Stimulated activated CD4-positive, alpha-beta T cell treated with anti-CD3 and anti-CD28 coated beads, TNF-alpha, amount 100 ng/mL, for 4 hours (primary cell): ENCODE data around the gene STING1.
"Not testable (repeated sequence)": the region's sequence is repeated elsewhere in the genome, so short reads cannot be mapped to it uniquely, and the experiment has no call there.

Source experiments
- DNase-seq, 3 experiments: peaks; one replicate each; pipeline ENCODE4 v3.0.0-alpha.2; 2020; ENCODE audit warnings: low read depth in 3 of 3

STING1 gene

DNA sequence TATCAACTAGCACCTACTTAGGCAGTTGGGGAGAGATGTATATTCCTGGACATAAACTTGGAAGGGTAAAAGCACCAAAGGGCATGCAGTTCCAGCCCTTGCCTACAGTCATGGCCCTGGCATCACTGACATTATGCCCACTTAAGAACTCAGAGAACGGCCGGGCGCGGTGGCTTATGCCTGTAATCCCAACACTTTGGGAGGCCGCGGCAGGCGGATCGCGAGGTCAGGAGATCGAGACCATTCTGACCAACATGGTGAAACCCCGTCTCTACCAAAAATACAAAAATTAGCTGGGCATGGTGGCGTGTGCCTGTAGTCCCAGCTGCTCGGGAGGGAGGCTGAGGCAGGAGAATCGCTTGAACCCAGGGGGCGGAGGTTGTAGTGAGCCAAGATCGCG lies 42.1 kb downstream of the STING1 start:
- not testable (repeated sequence) for DNase-seq

DNA sequence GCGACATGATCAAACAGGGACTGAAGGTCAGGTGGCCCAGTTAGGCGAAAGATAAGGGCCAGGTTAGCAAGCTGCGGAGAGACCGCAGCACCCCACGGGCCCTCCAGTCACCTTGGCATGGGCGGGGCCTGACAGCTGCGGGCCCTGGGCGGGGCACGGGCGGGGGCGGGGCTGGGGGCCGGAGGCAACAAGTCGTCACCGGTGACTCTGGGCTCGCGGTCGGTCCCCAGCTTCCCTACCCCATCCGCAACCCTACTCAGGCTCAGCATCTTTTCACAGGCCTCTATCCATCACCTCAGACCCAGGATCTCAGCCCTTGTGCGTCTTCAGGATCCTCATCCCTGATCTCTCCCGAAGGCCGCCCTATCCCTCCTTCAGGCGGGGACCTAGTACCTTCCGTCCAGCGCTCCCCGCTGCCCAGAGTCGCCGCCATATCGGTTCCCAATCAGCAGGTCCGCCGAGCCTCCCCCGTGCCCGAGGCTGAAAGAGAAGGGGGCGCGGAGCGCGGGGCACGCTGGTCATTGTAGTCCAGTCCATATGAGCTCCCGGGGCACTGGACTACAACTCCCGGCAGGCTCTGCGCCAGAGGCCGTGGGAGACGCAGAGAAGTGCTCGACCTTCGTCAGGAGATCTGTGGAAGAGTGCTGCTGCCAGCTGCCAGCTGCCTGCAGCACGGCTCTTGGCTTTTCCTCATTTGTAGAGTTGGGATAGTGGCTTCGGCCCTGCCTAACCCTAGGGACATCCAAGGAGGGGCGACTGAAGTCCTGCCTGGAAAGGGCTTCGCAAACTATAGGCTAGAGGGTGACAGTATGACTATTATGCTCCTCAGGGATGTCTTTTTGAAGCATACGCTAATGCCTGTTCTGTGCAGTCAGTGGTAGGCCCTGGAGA lies 43.3 kb downstream of the STING1 start, which contains the start of gene DNAJC18:
TSS of gene DNAJC18 (minus strand) at position 513 of the 891 bp plus-strand sequence. CDS start at position 433, 80 bp downstream.
- DNase-seq: peak; percentile 76 to 87 (median 83)

DNA sequence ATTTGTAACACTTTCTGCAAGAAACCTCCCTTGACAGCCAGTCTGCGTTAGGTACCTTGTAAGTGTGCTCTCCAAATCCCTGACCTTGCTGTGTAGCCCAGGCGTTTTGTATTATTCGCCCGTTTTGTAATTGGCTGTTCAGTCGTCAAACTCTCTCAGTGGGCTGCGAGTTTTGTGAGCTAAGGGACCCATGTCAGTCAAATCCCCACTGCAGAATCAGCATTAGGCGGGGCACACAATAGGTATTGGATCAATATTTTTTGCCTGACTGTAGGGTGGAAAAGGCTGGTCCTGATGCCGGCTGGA lies 43.9 kb downstream of the STING1 start:
- DNase-seq: no peak

DNA sequence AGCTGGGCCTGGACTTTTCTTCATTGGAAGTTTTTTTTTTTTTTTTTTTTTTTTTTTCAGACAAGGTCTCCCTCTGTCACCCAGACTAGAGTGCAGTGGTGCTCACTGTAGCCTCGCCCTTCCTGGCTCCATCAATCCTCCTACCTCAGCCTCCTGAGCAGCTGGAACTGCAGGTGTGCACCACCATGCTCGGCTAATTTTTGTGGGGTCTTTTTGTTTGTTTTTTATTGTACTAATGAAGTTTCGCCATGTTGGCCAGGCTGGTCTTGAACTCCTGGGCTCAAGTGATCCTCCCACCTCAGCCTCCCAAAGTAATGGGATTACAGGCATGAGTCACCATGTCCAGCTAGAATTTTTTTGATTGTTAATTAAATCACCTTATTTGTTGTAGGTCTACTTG lies 46.9 kb downstream of the STING1 start:
- DNase-seq: no peak

DNA sequence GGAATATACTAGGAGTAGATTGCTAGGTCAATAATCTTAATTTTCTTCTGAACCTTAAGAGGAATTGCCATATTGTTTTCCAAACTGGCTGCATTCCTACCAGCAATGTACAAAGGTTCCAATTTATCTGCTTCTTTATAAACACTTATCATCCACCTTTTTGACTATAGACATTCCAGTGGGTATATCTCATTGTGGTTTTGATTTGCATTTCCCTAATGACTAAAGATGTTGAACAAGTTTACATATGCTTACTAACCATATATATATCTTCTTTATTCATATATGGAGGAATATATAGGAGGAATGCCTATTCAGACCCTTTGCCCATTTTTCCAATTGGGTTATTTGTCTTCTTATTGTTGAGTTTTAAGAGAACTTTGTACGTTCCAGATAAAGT lies 50.9 kb downstream of the STING1 start:
- DNase-seq: no peak

DNA sequence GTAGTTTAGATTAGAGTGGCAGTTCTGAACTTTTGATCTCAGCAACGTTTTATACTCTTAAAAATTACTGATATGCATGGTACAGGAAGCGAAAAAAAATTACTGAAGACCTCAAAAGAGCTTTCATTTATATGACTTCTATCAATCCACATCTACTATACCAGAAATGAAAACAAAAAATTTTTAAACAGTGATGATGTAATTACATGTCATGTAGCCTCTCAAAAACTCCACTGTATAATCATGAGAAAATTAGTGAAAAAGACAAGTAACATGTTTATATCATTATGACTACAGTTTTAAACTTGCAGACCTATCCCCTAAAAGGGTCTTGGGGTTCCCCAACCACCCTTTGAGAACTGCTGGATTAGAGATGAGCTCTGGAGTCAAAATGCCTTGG lies 52.5 kb downstream of the STING1 start:
- no peak for DNase-seq

DNA sequence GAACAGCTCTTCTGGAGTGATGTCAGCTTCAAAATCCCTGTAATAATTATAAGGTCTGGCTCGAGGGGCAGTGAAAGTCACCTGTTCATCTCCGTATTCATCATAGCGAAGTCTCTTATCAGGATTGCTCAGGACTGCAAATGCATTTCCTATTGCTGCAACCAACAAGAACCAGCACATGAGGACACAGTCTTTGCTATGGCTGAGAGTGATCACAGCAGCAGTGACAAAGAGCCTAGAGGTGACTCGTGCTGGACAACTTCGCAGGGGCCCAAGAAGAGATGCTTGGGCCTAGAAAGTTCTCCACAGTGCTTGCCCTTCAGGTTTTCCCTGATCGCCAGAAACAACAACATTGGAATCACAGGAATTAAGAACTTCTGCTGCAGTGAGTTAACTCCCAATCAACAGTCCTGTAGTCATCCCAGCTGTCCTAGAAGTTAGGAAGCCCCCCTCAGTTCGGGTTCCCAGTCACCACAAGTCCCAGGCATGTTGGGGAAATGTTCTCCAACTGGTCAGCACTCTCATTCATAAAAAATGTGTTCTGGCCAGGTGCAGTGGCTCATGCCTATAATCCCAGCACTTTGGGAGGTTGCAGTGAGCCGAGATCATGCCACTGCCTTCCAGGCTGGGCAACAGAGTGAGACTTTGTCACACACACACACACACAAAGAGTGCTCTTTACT lies 56.2 kb downstream of the STING1 start:
- no peak for DNase-seq
